HFFc6 (cell line): ENCODE measurements around the gene SPEG. TPM values are rescaled to one million over a fixed set of nuclear protein-coding genes. Genes with fewer than 3 reads are reported as not detected.
A peak's percentile ranks its signal among the peaks of the same experiment; 100 is the strongest.

Source experiments
- DNase-seq: peaks from one replicate; pipeline ENCODE4 v3.0.0-alpha.2; 2018
- H3K27ac Mint-ChIP-seq: 2 replicates; pipeline ENCODE4 v1.8.0; 2020; ENCODE audit warnings: mild to moderate bottlenecking, mixed read lengths
- H3K27me3 Mint-ChIP-seq: 2 replicates; pipeline ENCODE4 v1.8.0; 2021; ENCODE audit warnings: mild to moderate bottlenecking, moderate library complexity, mixed read lengths; ENCODE audit not compliant: insufficient read depth
- H3K36me3 Mint-ChIP-seq: 2 replicates; pipeline ENCODE4 v1.8.0; 2021; ENCODE audit warnings: low read depth, mixed read lengths
- H3K4me1 Mint-ChIP-seq: 2 replicates; pipeline ENCODE4 v1.8.0; 2020; ENCODE audit warnings: low read depth, mixed read lengths
- H3K4me3 Mint-ChIP-seq: 2 replicates; pipeline ENCODE4 v1.8.0; 2020; ENCODE audit warnings: mild to moderate bottlenecking, moderate library complexity, mixed read lengths
- H3K9me3 Mint-ChIP-seq: 2 replicates; pipeline ENCODE4 v1.8.0; 2020; ENCODE audit warnings: mild to moderate bottlenecking, mixed read lengths
- total RNA-seq, 6 experiments: library from RNA; stranded (reverse); fragmentation: NEBNext Ultra II Directional; extraction: Animal tissue kit (Norgen Biotek cat#: 25700); gene quantifications; 2 replicates in 1 of 6; 3 replicates in 5 of 6; pipeline ENCODE4 v1.2.3, GENCODE V29; 2021
- TF ChIP-seq, protein P1 (sequence below): fragments of 200-600 bp; sonication (generic); IDR thresholded peaks from 2 replicates; pipeline ENCODE4 v1.5.0; 2021; ENCODE audit warnings: antibody characterized with exemption, mild to moderate bottlenecking

Gene SPEG
- total RNA-seq, 6 experiments from 2014 or later = 80.9 to 89.5 (median 84.7) TPM

GRCh38 chr2:219527076-219527394 lies 92.4 kb downstream of the SPEG start:
- no peak overlapping the region for H3K4me3 Mint-ChIP-seq
- peaks cover 23% of the 10 kb centered on the region for H3K27me3 Mint-ChIP-seq
- no peak overlapping the region for H3K27ac Mint-ChIP-seq
- no peaks in the 10 kb centered on the region for H3K36me3 Mint-ChIP-seq
- no peaks in the 10 kb centered on the region for H3K9me3 Mint-ChIP-seq
- TF ChIP-seq, protein P1, sequence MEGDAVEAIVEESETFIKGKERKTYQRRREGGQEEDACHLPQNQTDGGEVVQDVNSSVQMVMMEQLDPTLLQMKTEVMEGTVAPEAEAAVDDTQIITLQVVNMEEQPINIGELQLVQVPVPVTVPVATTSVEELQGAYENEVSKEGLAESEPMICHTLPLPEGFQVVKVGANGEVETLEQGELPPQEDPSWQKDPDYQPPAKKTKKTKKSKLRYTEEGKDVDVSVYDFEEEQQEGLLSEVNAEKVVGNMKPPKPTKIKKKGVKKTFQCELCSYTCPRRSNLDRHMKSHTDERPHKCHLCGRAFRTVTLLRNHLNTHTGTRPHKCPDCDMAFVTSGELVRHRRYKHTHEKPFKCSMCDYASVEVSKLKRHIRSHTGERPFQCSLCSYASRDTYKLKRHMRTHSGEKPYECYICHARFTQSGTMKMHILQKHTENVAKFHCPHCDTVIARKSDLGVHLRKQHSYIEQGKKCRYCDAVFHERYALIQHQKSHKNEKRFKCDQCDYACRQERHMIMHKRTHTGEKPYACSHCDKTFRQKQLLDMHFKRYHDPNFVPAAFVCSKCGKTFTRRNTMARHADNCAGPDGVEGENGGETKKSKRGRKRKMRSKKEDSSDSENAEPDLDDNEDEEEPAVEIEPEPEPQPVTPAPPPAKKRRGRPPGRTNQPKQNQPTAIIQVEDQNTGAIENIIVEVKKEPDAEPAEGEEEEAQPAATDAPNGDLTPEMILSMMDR = no peak
- DNase-seq = no peak
- H3K4me1 Mint-ChIP-seq = peaks cover 6% of the 10 kb centered on the region

- no peak overlapping the region for H3K27ac Mint-ChIP-seq
- H3K9me3 Mint-ChIP-seq = no peaks in the 10 kb centered on the region
- H3K4me3 Mint-ChIP-seq = no peak overlapping the region
- TF ChIP-seq, protein P1 = no peak
- DNase-seq = no peak
- H3K36me3 Mint-ChIP-seq = no peaks in the 10 kb centered on the region
- peaks cover 4% of the 10 kb centered on the region; the same call in 1 of the 2 replicates for H3K4me1 Mint-ChIP-seq
- H3K27me3 Mint-ChIP-seq = peaks cover 23% of the 10 kb centered on the region
These were observed 92.8 kb downstream of the SPEG start for GRCh38 chr2:219527472-219527871.

- H3K4me3 Mint-ChIP-seq = peak overlapping the region; percentile 66
- H3K9me3 Mint-ChIP-seq = no peaks in the 10 kb centered on the region
- H3K4me1 Mint-ChIP-seq = 0 out of 2 replicates have a peak, but pooled peaks cover 4% of the 10 kb centered on the region
- TF ChIP-seq, protein P1 = peak; percentile 97
- DNase-seq = peak; percentile 75
- H3K36me3 Mint-ChIP-seq = no peaks in the 10 kb centered on the region
- no peak overlapping the region for H3K27ac Mint-ChIP-seq
- H3K27me3 Mint-ChIP-seq = peaks cover 33% of the 10 kb centered on the region
These were observed 95.7 kb downstream of the SPEG start for GRCh38 chr2:219530048-219530963.

DNA sequence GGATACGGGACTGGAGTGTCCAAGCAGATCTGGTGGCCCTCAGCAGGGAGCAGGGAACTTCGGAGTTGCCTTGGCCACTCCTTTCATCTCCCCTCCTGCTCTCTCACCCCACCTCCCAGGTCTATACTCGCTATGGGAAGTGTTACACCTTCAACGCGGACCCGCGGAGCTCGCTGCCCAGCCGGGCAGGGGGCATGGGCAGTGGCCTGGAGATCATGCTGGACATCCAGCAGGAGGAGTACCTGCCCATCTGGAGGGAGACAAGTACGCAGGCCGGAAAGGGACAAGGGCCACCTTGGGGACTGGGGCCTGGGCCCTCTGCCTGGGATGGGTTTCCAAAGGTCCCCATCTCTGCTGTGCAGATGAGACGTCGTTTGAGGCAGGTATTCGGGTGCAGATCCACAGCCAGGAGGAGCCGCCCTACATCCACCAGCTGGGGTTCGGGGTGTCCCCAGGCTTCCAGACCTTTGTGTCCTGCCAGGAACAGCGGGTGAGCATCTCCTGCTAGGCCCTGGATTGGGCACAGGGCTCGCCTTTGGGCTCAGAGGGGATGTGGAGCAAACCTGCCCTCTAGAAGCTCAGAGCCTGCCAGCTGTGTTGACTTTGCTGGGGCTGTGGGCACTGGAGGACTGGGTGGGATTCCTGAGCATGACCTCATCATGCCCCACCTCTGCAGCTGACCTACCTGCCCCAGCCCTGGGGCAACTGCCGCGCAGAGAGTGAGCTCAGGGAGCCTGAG lies 97.2 kb downstream of the SPEG start:
- 0 out of 2 replicates have a peak, but pooled peaks cover 4% of the 10 kb centered on the region for H3K4me1 Mint-ChIP-seq
- TF ChIP-seq, protein P1 = no peak
- no peak for DNase-seq
- peaks cover 29% of the 10 kb centered on the region for H3K27me3 Mint-ChIP-seq
- H3K9me3 Mint-ChIP-seq = no peaks in the 10 kb centered on the region
- no peaks in the 10 kb centered on the region for H3K36me3 Mint-ChIP-seq
- no peak overlapping the region for H3K27ac Mint-ChIP-seq
- no peak overlapping the region for H3K4me3 Mint-ChIP-seq

DNA sequence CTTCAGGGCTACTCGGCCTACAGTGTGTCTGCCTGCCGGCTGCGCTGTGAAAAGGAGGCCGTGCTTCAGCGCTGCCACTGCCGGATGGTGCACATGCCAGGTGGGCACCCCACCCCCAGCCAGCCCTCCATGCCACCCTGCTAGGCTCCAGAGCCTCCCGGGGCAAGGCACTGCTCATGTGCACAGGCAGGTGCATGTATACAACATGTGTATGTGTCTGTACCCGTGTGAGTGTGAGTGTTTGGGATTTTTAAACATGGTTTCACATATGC lies 97.7 kb downstream of the SPEG start:
- no peak for DNase-seq
- H3K9me3 Mint-ChIP-seq = no peaks in the 10 kb centered on the region
- peaks cover 24% of the 10 kb centered on the region for H3K27me3 Mint-ChIP-seq
- no peak overlapping the region for H3K4me3 Mint-ChIP-seq
- no peaks in the 10 kb centered on the region for H3K36me3 Mint-ChIP-seq
- H3K27ac Mint-ChIP-seq = no peak overlapping the region
- TF ChIP-seq, protein P1 = no peak
- H3K4me1 Mint-ChIP-seq = 0 out of 2 replicates have a peak, but pooled peaks cover 4% of the 10 kb centered on the region
